Chondrocyte (in vitro differentiated cells): ENCODE results near the gene LHFPL6. TPM values are rescaled to one million over a fixed set of nuclear protein-coding genes. Genes with fewer than 3 reads are reported as not detected.
A peak's percentile ranks its signal among the peaks of the same experiment; 100 is the strongest.

Experiments
- DNase-seq: peaks from one replicate; pipeline ENCODE4 v3.0.0; 2021; ENCODE audit warnings: mixed read lengths, low spot score
- H3K27ac Mint-ChIP-seq: one replicate; pipeline ENCODE4 v1.8.0; 2021; ENCODE audit warnings: mild to moderate bottlenecking, moderate library complexity, mixed read lengths; ENCODE audit not compliant: unreplicated experiment
- H3K27me3 Mint-ChIP-seq: 2 replicates; pipeline ENCODE4 v1.8.0; 2021; ENCODE audit warnings: low read depth, mixed read lengths
- H3K36me3 Mint-ChIP-seq: 2 replicates; pipeline ENCODE4 v1.8.0; 2021; ENCODE audit warnings: low read depth, mixed read lengths
- H3K4me1 Mint-ChIP-seq: 2 replicates; pipeline ENCODE4 v1.8.0; 2021; ENCODE audit warnings: low read depth, mild to moderate bottlenecking, mixed read lengths
- H3K4me3 Mint-ChIP-seq: one replicate; pipeline ENCODE4 v1.8.0; 2021; ENCODE audit warnings: mild to moderate bottlenecking, moderate library complexity, mixed read lengths; ENCODE audit not compliant: unreplicated experiment
- H3K9me3 Mint-ChIP-seq: 2 replicates; pipeline ENCODE4 v1.8.0; 2021; ENCODE audit warnings: low read depth, mixed read lengths
- CTCF ChIP-seq: fragments of 200-600 bp; sonication (generic); IDR thresholded peaks from 2 replicates; pipeline ENCODE4 v1.5.0; 2021; ENCODE audit warnings: antibody characterized with exemption, mild to moderate bottlenecking, moderate library complexity
- total RNA-seq: library from RNA; stranded (reverse); gene quantifications from 3 replicates; pipeline ENCODE4 v1.2.1, GENCODE V29; 2021

Gene LHFPL6
- total RNA-seq, 1 donor from 2014 or later, result 101 TPM

GRCh38 chr13:39451301-39451700 lies 151.7 kb downstream of the LHFPL6 start:
- Mint-ChIP-seq H3K4me1 (peaks cover 30% of the 10 kb centered on the region), H3K27ac (peak overlapping the region; percentile 56), H3K36me3 (no peaks in the 10 kb centered on the region), H3K4me3 (no peak overlapping the region), H3K9me3 (no peaks in the 10 kb centered on the region), H3K27me3 (no peaks in the 10 kb centered on the region)
- TF ChIP-seq CTCF, result no peak
- no peak for DNase-seq

GRCh38 chr13:39450176-39450575 lies 152.8 kb downstream of the LHFPL6 start:
- no peaks in the 10 kb centered on the region for H3K27me3 Mint-ChIP-seq
- no peak overlapping the region for H3K4me3 Mint-ChIP-seq
- no peaks in the 10 kb centered on the region for H3K9me3 Mint-ChIP-seq
- H3K36me3 Mint-ChIP-seq, result no peaks in the 10 kb centered on the region
- H3K27ac Mint-ChIP-seq, result no peak overlapping the region
- H3K4me1 Mint-ChIP-seq, result peaks cover 27% of the 10 kb centered on the region
- TF ChIP-seq CTCF, result no peak
- DNase-seq, result no peak

- Mint-ChIP-seq H3K36me3 (no peaks in the 10 kb centered on the region), H3K27ac (no peak overlapping the region), H3K4me1 (peaks cover 27% of the 10 kb centered on the region), H3K4me3 (no peak overlapping the region), H3K27me3 (no peaks in the 10 kb centered on the region), H3K9me3 (no peaks in the 10 kb centered on the region)
- no peak for DNase-seq
- TF ChIP-seq CTCF, result no peak
These were observed 154.2 kb downstream of the LHFPL6 start for GRCh38 chr13:39448834-39449233.

- no peak for DNase-seq
- Mint-ChIP-seq H3K9me3 (no peaks in the 10 kb centered on the region), H3K27ac (no peak overlapping the region), H3K36me3 (no peaks in the 10 kb centered on the region), H3K27me3 (no peaks in the 10 kb centered on the region), H3K4me1 (peaks cover 15% of the 10 kb centered on the region), H3K4me3 (no peak overlapping the region)
- TF ChIP-seq CTCF, result no peak
These were observed 156.1 kb downstream of the LHFPL6 start for GRCh38 chr13:39446865-39447264.

- Mint-ChIP-seq H3K4me3 (no peak overlapping the region), H3K27me3 (no peaks in the 10 kb centered on the region), H3K36me3 (no peaks in the 10 kb centered on the region), H3K4me1 (peaks cover 4% of the 10 kb centered on the region), H3K9me3 (no peaks in the 10 kb centered on the region), H3K27ac (no peak overlapping the region)
- no peak for DNase-seq
- no peak for TF ChIP-seq CTCF
These were observed 158.1 kb downstream of the LHFPL6 start for GRCh38 chr13:39444866-39445265.
